Mesothelial cell of epicardium (in vitro differentiated cells): Measurements from ENCODE around the gene UBR1. TPM values are rescaled to one million over a fixed set of nuclear protein-coding genes. Genes with fewer than 3 reads are reported as not detected.
"Not testable (repeated sequence)": the region's sequence is repeated elsewhere in the genome, so short reads cannot be mapped to it uniquely, and the experiment has no call there.

ENCODE experiments used
- DNase-seq, 2 experiments: peaks; one replicate each; pipeline ENCODE4 v3.0.0; 2021; ENCODE audit warnings: low spot score in 2 of 2; ENCODE audit not compliant: unreplicated experiment in 2 of 2
- H3K27ac Mint-ChIP-seq: 2 replicates; pipeline ENCODE4 v1.8.0; 2021; ENCODE audit warnings: mixed read lengths
- H3K27me3 Mint-ChIP-seq: 2 replicates; pipeline ENCODE4 v1.8.0; 2021; ENCODE audit warnings: low read depth, mixed read lengths
- H3K36me3 Mint-ChIP-seq: 2 replicates; pipeline ENCODE4 v1.8.0; 2021; ENCODE audit warnings: mixed read lengths
- H3K4me1 Mint-ChIP-seq: 2 replicates; pipeline ENCODE4 v1.8.0; 2021; ENCODE audit warnings: mixed read lengths
- H3K4me3 Mint-ChIP-seq: 2 replicates; pipeline ENCODE4 v1.8.0; 2021; ENCODE audit warnings: mild to moderate bottlenecking, moderate library complexity, mixed read lengths
- H3K9me3 Mint-ChIP-seq: 2 replicates; pipeline ENCODE4 v1.8.0; 2021; ENCODE audit warnings: mixed read lengths
- total RNA-seq: library from RNA; stranded (reverse); gene quantifications from 3 replicates; pipeline ENCODE4 v1.2.1, GENCODE V29; 2021
- TF ChIP-seq, protein P1 (sequence below): fragments of 200-600 bp; sonication (generic); IDR thresholded peaks from one replicate; pipeline ENCODE4 v1.5.0; 2021; ENCODE audit warnings: antibody characterized with exemption; ENCODE audit not compliant: unreplicated experiment

Gene UBR1
- total RNA-seq, 1 donor from 2014 or later: 36.4 TPM

- H3K9me3 Mint-ChIP-seq: no peaks in the 10 kb centered on the region
- H3K27ac Mint-ChIP-seq: no peak overlapping the region
- DNase-seq: no peak
- H3K36me3 Mint-ChIP-seq: peaks cover 35% of the 10 kb centered on the region
- TF ChIP-seq, protein P1, sequence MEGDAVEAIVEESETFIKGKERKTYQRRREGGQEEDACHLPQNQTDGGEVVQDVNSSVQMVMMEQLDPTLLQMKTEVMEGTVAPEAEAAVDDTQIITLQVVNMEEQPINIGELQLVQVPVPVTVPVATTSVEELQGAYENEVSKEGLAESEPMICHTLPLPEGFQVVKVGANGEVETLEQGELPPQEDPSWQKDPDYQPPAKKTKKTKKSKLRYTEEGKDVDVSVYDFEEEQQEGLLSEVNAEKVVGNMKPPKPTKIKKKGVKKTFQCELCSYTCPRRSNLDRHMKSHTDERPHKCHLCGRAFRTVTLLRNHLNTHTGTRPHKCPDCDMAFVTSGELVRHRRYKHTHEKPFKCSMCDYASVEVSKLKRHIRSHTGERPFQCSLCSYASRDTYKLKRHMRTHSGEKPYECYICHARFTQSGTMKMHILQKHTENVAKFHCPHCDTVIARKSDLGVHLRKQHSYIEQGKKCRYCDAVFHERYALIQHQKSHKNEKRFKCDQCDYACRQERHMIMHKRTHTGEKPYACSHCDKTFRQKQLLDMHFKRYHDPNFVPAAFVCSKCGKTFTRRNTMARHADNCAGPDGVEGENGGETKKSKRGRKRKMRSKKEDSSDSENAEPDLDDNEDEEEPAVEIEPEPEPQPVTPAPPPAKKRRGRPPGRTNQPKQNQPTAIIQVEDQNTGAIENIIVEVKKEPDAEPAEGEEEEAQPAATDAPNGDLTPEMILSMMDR: peak; percentile 38
- no peaks in the 10 kb centered on the region for H3K27me3 Mint-ChIP-seq
- no peak overlapping the region for H3K4me3 Mint-ChIP-seq
- H3K4me1 Mint-ChIP-seq: no peaks in the 10 kb centered on the region
Measured at GRCh38 chr15:42984493-42985034, 121.3 kb downstream of the UBR1 start.

- H3K9me3 Mint-ChIP-seq, H3K4me3 Mint-ChIP-seq, DNase-seq, H3K27me3 Mint-ChIP-seq, H3K4me1 Mint-ChIP-seq, H3K27ac Mint-ChIP-seq: not testable (repeated sequence)
- H3K36me3 Mint-ChIP-seq: peaks cover 49% of the 10 kb centered on the region
Measured at GRCh38 chr15:42979113-42979512, 126.7 kb downstream of the UBR1 start.

- Mint-ChIP-seq H3K4me1 (no peaks in the 10 kb centered on the region), H3K36me3 (peaks cover 76% of the 10 kb centered on the region), H3K4me3 (no peak overlapping the region), H3K9me3 (peaks cover 27% of the 10 kb centered on the region), H3K27me3 (no peaks in the 10 kb centered on the region), H3K27ac (no peak overlapping the region)
- TF ChIP-seq, protein P1: no peak
- no peak for DNase-seq
Measured at GRCh38 chr15:42974202-42974862, 131.5 kb downstream of the UBR1 start.

- DNase-seq: no peak
- Mint-ChIP-seq H3K27ac (no peak overlapping the region), H3K36me3 (peaks cover 82% of the 10 kb centered on the region), H3K9me3 (peaks cover 32% of the 10 kb centered on the region), H3K27me3 (no peaks in the 10 kb centered on the region), H3K4me3 (no peak overlapping the region), H3K4me1 (no peaks in the 10 kb centered on the region)
- TF ChIP-seq, protein P1: no peak
Measured at GRCh38 chr15:42973114-42973513, 132.7 kb downstream of the UBR1 start.

DNA sequence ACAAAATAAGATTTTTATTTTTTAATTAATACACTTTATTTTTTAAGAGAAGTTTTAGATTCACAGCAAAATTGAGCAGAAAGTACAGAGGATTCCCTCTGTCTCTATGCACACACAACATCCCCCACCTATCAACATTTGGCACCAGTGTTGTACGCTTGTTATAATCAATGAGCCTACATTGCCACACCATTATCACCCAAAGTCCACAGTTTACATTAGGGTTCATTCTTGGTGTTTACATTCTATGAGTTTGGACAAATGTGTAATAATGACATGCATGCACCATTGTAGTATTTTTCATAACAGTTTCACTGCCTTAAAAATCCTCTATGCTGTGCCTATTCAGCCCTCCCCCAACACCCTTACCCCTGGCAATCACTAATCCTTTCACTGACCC, 134.0 kb downstream of the UBR1 start:
- no peak for DNase-seq
- H3K36me3 Mint-ChIP-seq: peaks cover 73% of the 10 kb centered on the region
- H3K9me3 Mint-ChIP-seq: peaks cover 32% of the 10 kb centered on the region
- H3K4me3 Mint-ChIP-seq: no peak overlapping the region
- H3K27me3 Mint-ChIP-seq: no peaks in the 10 kb centered on the region
- H3K4me1 Mint-ChIP-seq: no peaks in the 10 kb centered on the region
- no peak overlapping the region for H3K27ac Mint-ChIP-seq
- TF ChIP-seq, protein P1: no peak

DNA sequence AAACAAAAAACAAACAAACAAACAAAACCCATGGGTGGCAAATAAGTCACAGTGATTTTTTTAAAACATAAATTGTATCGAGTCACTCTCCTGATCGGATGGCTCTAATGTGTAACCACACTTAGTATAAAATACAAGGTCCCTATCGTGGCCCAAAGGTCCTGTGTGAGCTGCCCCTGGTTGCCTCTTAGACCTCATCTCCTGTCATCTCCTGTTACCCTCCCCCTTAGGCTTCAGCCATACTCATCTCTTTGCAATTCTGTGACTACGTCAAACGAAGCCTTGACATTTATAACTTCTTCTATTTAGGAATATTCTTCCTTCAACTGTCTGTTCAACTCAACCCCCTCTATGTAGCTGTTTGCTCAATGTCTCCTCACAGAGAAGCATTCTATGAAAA, 141.4 kb downstream of the UBR1 start:
- Mint-ChIP-seq H3K9me3 (peaks cover 7% of the 10 kb centered on the region), H3K4me3 (no peak overlapping the region), H3K4me1 (no peaks in the 10 kb centered on the region), H3K27me3 (no peaks in the 10 kb centered on the region), H3K27ac (no peak overlapping the region), H3K36me3 (peaks cover 47% of the 10 kb centered on the region)
- TF ChIP-seq, protein P1: no peak
- no peak for DNase-seq
